Measurements from ENCODE around the gene PTPRT.

The PTPRT gene

GRCh38 chr20:42475773-42476172, 713.9 kb downstream of the PTPRT start:
- TF ChIP-seq YY1 (IDR thresholded peaks at IDR 0.05; ENCODE audit: low read depth) (no peak), TEAD4 (IDR thresholded peaks at IDR 0.05) (no peak), ZBTB7A (IDR thresholded peaks at IDR 0.05; ENCODE audit: low read depth) (no peak), RAD21 (IDR thresholded peaks at IDR 0.05; ENCODE audit: low read depth) (no peak), MAX (IDR thresholded peaks at IDR 0.05) (no peak), EGR1 (IDR thresholded peaks at IDR 0.05) (no peak), CEBPB (IDR thresholded peaks at IDR 0.05) (no peak), CREB1 (IDR thresholded peaks at IDR 0.05; ENCODE audit: low read depth) (no peak), EP300 (IDR thresholded peaks at IDR 0.05; ENCODE audit: borderline replicate concordance) (no peak), TCF12 (IDR thresholded peaks at IDR 0.05; ENCODE audit: low read depth) (no peak), NFIC (IDR thresholded peaks at IDR 0.05) (no peak), TAF1 (IDR thresholded peaks at IDR 0.05; ENCODE audit: low read depth) (no peak), REST (IDR thresholded peaks at IDR 0.05; ENCODE audit: low read depth) (no peak), FOXM1 (IDR thresholded peaks at IDR 0.05; ENCODE audit: borderline replicate concordance, low read depth) (no peak), USF1 (IDR thresholded peaks at IDR 0.05) (no peak)

GRCh38 chr20:42474646-42475045, 715.1 kb downstream of the PTPRT start:
- TF ChIP-seq NFIC (IDR thresholded peaks at IDR 0.05): no peak
- TF ChIP-seq EP300 (IDR thresholded peaks at IDR 0.05; ENCODE audit: borderline replicate concordance): no peak
- no peak for TF ChIP-seq RAD21 (IDR thresholded peaks at IDR 0.05; ENCODE audit: low read depth)
- no peak for TF ChIP-seq CEBPB (IDR thresholded peaks at IDR 0.05)
- no peak for TF ChIP-seq TAF1 (IDR thresholded peaks at IDR 0.05; ENCODE audit: low read depth)
- no peak for TF ChIP-seq REST (IDR thresholded peaks at IDR 0.05; ENCODE audit: low read depth)
- no peak for TF ChIP-seq ZBTB7A (IDR thresholded peaks at IDR 0.05; ENCODE audit: low read depth)
- TF ChIP-seq USF1 (IDR thresholded peaks at IDR 0.05): no peak
- no peak for TF ChIP-seq CREB1 (IDR thresholded peaks at IDR 0.05; ENCODE audit: low read depth)
- TF ChIP-seq FOXM1 (IDR thresholded peaks at IDR 0.05; ENCODE audit: borderline replicate concordance, low read depth): no peak

- TF ChIP-seq CREB1 (IDR thresholded peaks at IDR 0.05; ENCODE audit: low read depth) (no peak), CEBPB (IDR thresholded peaks at IDR 0.05) (no peak), TEAD4 (IDR thresholded peaks at IDR 0.05) (no peak), TCF12 (IDR thresholded peaks at IDR 0.05; ENCODE audit: low read depth) (no peak), ZBTB7A (IDR thresholded peaks at IDR 0.05; ENCODE audit: low read depth) (no peak), RAD21 (IDR thresholded peaks at IDR 0.05; ENCODE audit: low read depth) (no peak), NFIC (IDR thresholded peaks at IDR 0.05) (no peak), EP300 (IDR thresholded peaks at IDR 0.05; ENCODE audit: borderline replicate concordance) (no peak), REST (IDR thresholded peaks at IDR 0.05; ENCODE audit: low read depth) (no peak), TAF1 (IDR thresholded peaks at IDR 0.05; ENCODE audit: low read depth) (no peak), YY1 (IDR thresholded peaks at IDR 0.05; ENCODE audit: low read depth) (no peak), USF1 (IDR thresholded peaks at IDR 0.05) (no peak), FOXM1 (IDR thresholded peaks at IDR 0.05; ENCODE audit: borderline replicate concordance, low read depth) (no peak), MAX (IDR thresholded peaks at IDR 0.05) (no peak)
These were observed 717.5 kb downstream of the PTPRT start for GRCh38 chr20:42472198-42472597.

GRCh38 chr20:42461965-42462593, 727.6 kb downstream of the PTPRT start:
- TF ChIP-seq ZBTB7A (IDR thresholded peaks at IDR 0.05; ENCODE audit: low read depth) (no peak), YY1 (IDR thresholded peaks at IDR 0.05; ENCODE audit: low read depth) (no peak), CREB1 (IDR thresholded peaks at IDR 0.05; ENCODE audit: low read depth) (no peak), NFIC (IDR thresholded peaks at IDR 0.05) (no peak), CEBPB (IDR thresholded peaks at IDR 0.05) (no peak), MAX (IDR thresholded peaks at IDR 0.05) (no peak), USF1 (IDR thresholded peaks at IDR 0.05) (no peak), EP300 (IDR thresholded peaks at IDR 0.05; ENCODE audit: borderline replicate concordance) (no peak), RAD21 (IDR thresholded peaks at IDR 0.05; ENCODE audit: low read depth) (no peak), REST (IDR thresholded peaks at IDR 0.05; ENCODE audit: low read depth) (no peak), TCF12 (IDR thresholded peaks at IDR 0.05; ENCODE audit: low read depth) (no peak), TEAD4 (IDR thresholded peaks at IDR 0.05) (no peak), FOXM1 (IDR thresholded peaks at IDR 0.05; ENCODE audit: borderline replicate concordance, low read depth) (no peak), TAF1 (IDR thresholded peaks at IDR 0.05; ENCODE audit: low read depth) (no peak), EGR1 (IDR thresholded peaks at IDR 0.05) (no peak)

Data from Ishikawa (cell line).